ENCODE results near the gene RADIL. TPM values are rescaled to one million over a fixed set of nuclear protein-coding genes. Genes with fewer than 3 reads are reported as not detected.
A peak's percentile ranks its signal among the peaks of the same experiment; 100 is the strongest.

Gene RADIL
- polyA plus RNA-seq, 3 donors, result not detected

DNA sequence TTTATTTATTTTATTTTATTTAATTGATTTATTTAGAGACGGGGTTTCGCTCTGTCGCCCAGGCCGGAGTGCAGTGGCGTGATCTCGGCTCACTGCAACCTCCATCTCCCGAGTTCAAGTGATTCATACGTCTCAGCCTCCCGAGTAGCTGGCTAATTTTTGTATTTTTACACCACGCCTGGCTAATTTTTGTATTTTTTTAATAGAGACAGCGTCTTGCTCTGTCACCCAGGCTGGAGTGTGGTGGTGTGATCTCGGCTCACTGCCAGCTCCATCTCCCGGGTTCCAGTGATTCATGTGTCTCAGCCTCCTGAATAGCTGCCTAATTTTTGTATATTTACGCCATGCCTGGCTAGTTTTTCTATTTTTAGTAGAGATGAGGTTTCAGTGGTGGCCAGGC lies 73.8 kb downstream of the RADIL start:
- H3K4me3 ChIP-seq (replicated peaks in 1 of 3; ENCODE audit: low read depth in 2 of 3, low read length in 3 of 3), result peak overlapping the region in 1 of 3 experiments; percentile 20
- Mint-ChIP-seq H3K4me1 (peaks cover 8% of the 10 kb centered on the region), H3K4me3 (peak overlapping the region in 1 of 2 donors; percentile 87), H3K9me3 (peaks cover 3 to 15% (median 10%) of the 10 kb centered on the region in 7 donors), H3K36me3 (no peaks in the 10 kb centered on the region), H3K27ac (no peak overlapping the region), H3K27me3 (ENCODE audit: low read depth in 3 of 3) (peaks cover 48 to 76% (median 52%) of the 10 kb centered on the region in 3 donors)
- peaks cover 0 to 4% of the 10 kb centered on the region in 2 donors for H3K9me3 ChIP-seq (replicated peaks in 1 of 2; ENCODE audit: control insufficient read depth in 1 of 2, insufficient read depth in 1 of 2, low read length in 2 of 2)
- no peaks in the 10 kb centered on the region for H3K79me2 ChIP-seq (ENCODE audit: insufficient read depth, low read length)
- no peak overlapping the region for H3K27ac ChIP-seq (ENCODE audit: low read depth in 1 of 2, low read length in 2 of 2)
- H3K4me2 ChIP-seq (replicated peaks; ENCODE audit: extremely low read depth, low read length, poor library complexity, severe bottlenecking), result peak overlapping the region; percentile 63
- WGBS (ENCODE audit: insufficient coverage), result 31% methylated on average over 6 of the region's 14 CpGs
- TF ChIP-seq, protein P1, sequence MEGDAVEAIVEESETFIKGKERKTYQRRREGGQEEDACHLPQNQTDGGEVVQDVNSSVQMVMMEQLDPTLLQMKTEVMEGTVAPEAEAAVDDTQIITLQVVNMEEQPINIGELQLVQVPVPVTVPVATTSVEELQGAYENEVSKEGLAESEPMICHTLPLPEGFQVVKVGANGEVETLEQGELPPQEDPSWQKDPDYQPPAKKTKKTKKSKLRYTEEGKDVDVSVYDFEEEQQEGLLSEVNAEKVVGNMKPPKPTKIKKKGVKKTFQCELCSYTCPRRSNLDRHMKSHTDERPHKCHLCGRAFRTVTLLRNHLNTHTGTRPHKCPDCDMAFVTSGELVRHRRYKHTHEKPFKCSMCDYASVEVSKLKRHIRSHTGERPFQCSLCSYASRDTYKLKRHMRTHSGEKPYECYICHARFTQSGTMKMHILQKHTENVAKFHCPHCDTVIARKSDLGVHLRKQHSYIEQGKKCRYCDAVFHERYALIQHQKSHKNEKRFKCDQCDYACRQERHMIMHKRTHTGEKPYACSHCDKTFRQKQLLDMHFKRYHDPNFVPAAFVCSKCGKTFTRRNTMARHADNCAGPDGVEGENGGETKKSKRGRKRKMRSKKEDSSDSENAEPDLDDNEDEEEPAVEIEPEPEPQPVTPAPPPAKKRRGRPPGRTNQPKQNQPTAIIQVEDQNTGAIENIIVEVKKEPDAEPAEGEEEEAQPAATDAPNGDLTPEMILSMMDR (IDR thresholded peaks at IDR 0.05), result no peak
- H3K36me3 ChIP-seq (replicated peaks in 1 of 2; ENCODE audit: control insufficient read depth in 1 of 2, insufficient read depth in 2 of 2, low read length in 2 of 2), result no peaks in the 10 kb centered on the region
- no peak overlapping the region for H3K9ac ChIP-seq (ENCODE audit: insufficient read depth, low read length, poor library complexity, severe bottlenecking)
- H4K20me1 ChIP-seq (ENCODE audit: insufficient read depth, low read length), result no peaks in the 10 kb centered on the region
- intact Hi-C loops (cut with micrococcal nuclease), result no loop called here
- peak overlapping the region; percentile 75 for H2AFZ ChIP-seq (ENCODE audit: insufficient read depth, low read depth, low read length, poor library complexity, severe bottlenecking)
- DNase-seq, result no peak
- peaks cover 2 to 44% of the 10 kb centered on the region in 2 donors for H3K27me3 ChIP-seq (ENCODE audit: control insufficient read depth in 2 of 2, insufficient read depth in 2 of 2, low read length in 2 of 2)
- H3K4me1 ChIP-seq (ENCODE audit: control insufficient read depth in 1 of 2, insufficient read depth in 2 of 2, low read length in 2 of 2), result peaks cover 0 to 7% of the 10 kb centered on the region in 2 donors

DNA sequence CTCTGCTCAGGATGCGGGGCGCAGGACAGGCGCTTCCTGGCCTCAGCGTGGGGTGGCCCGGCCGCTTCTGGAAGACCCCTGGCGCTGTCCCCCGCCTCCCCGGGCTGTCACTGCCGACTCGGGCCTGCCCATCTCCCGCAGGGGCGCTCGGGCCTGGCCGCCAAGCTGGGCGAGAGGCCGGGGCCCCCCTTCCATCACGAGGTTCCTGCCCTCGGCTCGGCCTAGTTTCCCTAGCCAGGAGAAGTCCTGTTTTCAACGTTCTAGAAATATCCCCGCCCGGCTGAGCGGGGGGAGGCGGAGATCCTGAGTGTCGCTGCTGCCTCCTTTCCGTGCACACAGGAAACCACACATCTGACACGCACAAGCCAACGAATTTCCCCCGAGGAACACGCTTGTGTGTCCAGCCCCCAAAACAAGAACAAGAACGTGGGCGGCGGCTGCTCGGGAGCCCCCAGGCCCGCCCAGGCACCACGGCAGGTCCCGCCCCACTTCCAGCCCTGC lies 74.4 kb downstream of the RADIL start:
- H3K27me3 Mint-ChIP-seq (ENCODE audit: low read depth in 3 of 3), result peaks cover 44 to 71% (median 47%) of the 10 kb centered on the region in 3 donors
- Histone ChIP-seq H3K4me2 (replicated peaks; ENCODE audit: extremely low read depth, low read length, poor library complexity, severe bottlenecking) (peak overlapping the region; percentile 63), H3K27ac (ENCODE audit: low read depth in 1 of 2, low read length in 2 of 2) (no peak overlapping the region), H3K9ac (ENCODE audit: insufficient read depth, low read length, poor library complexity, severe bottlenecking) (peak overlapping the region; percentile 40), H3K27me3 (ENCODE audit: control insufficient read depth in 2 of 2, insufficient read depth in 2 of 2, low read length in 2 of 2) (peaks cover 2 to 39% of the 10 kb centered on the region in 2 donors), H3K9me3 (replicated peaks in 1 of 2; ENCODE audit: control insufficient read depth in 1 of 2, insufficient read depth in 1 of 2, low read length in 2 of 2) (peaks cover 0 to 4% of the 10 kb centered on the region in 2 donors), H4K20me1 (ENCODE audit: insufficient read depth, low read length) (no peaks in the 10 kb centered on the region), H3K36me3 (replicated peaks in 1 of 2; ENCODE audit: control insufficient read depth in 1 of 2, insufficient read depth in 2 of 2, low read length in 2 of 2) (no peaks in the 10 kb centered on the region), H3K4me3 (replicated peaks in 1 of 3; ENCODE audit: low read depth in 2 of 3, low read length in 3 of 3) (peak overlapping the region; percentile 0 to 56 (median 20)), H3K79me2 (ENCODE audit: insufficient read depth, low read length) (no peaks in the 10 kb centered on the region), H2AFZ (ENCODE audit: insufficient read depth, low read depth, low read length, poor library complexity, severe bottlenecking) (peak overlapping the region; percentile 75), H3K4me1 (ENCODE audit: control insufficient read depth in 1 of 2, insufficient read depth in 2 of 2, low read length in 2 of 2) (peaks cover 0 to 7% of the 10 kb centered on the region in 2 donors)
- peak overlapping the region in 1 of 7 donors; percentile 36 for H3K27ac Mint-ChIP-seq
- H3K36me3 Mint-ChIP-seq, result no peaks in the 10 kb centered on the region
- TF ChIP-seq, protein P1 (IDR thresholded peaks at IDR 0.05), result no peak
- intact Hi-C loops (cut with micrococcal nuclease), result no loop called here
- 2% methylated on average over 33 of the region's 38 CpGs for WGBS (ENCODE audit: insufficient coverage)
- H3K4me3 Mint-ChIP-seq, result peak overlapping the region; percentile 69 to 93
- H3K4me1 Mint-ChIP-seq, result peaks cover 6% of the 10 kb centered on the region
- DNase-seq, result peak in 2 of 3 donors; percentile 5 to 53
- peaks cover 3 to 15% (median 10%) of the 10 kb centered on the region in 7 donors for H3K9me3 Mint-ChIP-seq
